Astrocyte of the spinal cord (primary cell): ENCODE measurements around the gene TCHHL1.

Source experiments
- DNase-seq: peaks from one replicate; pipeline ENCODE4 v3.0.0; 2011; ENCODE audit warnings: low read depth, low spot score
- H3K4me3 ChIP-seq: 2 replicates; pipeline ENCODE4 v1.5.1; 2011; ENCODE audit warnings: low read depth, mild to moderate bottlenecking, low read length, moderate library complexity
- in situ Hi-C: cut with HindIII; loops from 2 replicates; pipeline ENCODE4 v1.10.0; 2017; ENCODE audit warnings: low sequenced_read_pairs
- TF ChIP-seq, protein P1 (sequence below): IDR thresholded peaks from 2 replicates; pipeline ENCODE4 v1.5.1; 2012; ENCODE audit warnings: low read depth, mild to moderate bottlenecking, low read length, inconsistent platforms

The TCHHL1 gene

GRCh38 chr1:152042030-152042429 lies 46.8 kb downstream of the TCHHL1 start:
- in situ Hi-C loops, result no loop called here
- no peak overlapping the region for H3K4me3 ChIP-seq
- TF ChIP-seq, protein P1, sequence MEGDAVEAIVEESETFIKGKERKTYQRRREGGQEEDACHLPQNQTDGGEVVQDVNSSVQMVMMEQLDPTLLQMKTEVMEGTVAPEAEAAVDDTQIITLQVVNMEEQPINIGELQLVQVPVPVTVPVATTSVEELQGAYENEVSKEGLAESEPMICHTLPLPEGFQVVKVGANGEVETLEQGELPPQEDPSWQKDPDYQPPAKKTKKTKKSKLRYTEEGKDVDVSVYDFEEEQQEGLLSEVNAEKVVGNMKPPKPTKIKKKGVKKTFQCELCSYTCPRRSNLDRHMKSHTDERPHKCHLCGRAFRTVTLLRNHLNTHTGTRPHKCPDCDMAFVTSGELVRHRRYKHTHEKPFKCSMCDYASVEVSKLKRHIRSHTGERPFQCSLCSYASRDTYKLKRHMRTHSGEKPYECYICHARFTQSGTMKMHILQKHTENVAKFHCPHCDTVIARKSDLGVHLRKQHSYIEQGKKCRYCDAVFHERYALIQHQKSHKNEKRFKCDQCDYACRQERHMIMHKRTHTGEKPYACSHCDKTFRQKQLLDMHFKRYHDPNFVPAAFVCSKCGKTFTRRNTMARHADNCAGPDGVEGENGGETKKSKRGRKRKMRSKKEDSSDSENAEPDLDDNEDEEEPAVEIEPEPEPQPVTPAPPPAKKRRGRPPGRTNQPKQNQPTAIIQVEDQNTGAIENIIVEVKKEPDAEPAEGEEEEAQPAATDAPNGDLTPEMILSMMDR, result no peak
- no peak for DNase-seq

DNA sequence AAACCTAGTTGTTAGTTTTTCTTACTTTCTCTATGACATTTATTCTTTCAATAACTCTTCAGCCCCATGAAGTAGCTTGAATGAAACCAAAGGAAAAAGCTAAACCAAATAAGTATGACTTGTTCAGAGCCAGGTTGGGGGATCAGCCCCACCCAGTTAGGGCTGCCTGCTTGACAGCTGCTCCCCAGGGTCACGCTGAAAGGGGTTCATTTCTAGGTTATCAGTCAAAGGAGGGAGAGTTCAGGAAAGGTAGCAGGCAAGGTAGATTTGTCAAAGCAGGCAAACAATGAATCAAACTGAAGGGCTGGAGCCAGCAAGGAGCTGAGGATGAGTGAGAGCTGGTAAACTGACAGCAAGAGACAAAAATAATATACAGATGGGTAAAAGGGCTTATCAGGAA lies 49.0 kb downstream of the TCHHL1 start:
- in situ Hi-C loops, result no loop called here
- DNase-seq, result no peak
- H3K4me3 ChIP-seq, result no peak overlapping the region
- TF ChIP-seq, protein P1, result no peak

GRCh38 chr1:152039461-152039860 lies 49.4 kb downstream of the TCHHL1 start:
- H3K4me3 ChIP-seq, result no peak overlapping the region
- no peak for DNase-seq
- in situ Hi-C loops, result no loop called here
- TF ChIP-seq, protein P1, result no peak

DNA sequence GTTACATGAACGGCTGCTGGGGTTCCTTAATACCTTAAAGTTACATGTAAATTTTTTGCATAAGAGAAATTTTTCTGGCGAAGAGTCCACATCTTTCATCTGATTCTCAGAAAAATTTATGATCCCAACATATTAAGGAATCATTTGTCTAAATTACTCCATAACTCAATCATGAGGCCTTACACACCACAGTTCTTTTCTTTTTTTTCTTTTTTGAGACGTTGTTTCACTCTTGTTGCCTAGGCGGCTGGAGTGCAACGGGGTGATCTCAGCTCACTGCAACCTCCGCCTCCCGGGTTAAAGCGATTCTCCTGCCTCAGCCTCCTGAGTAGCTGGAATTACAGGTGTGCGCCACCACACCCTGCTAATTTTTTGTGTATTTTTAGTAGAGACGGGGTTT lies 50.0 kb downstream of the TCHHL1 start:
- no peak for DNase-seq
- TF ChIP-seq, protein P1, result no peak
- in situ Hi-C loops, result no loop called here
- H3K4me3 ChIP-seq, result no peak overlapping the region

- in situ Hi-C loops, result no loop called here
- TF ChIP-seq, protein P1, result no peak
- peak within 1 kb of the TSS; percentile 93 for H3K4me3 ChIP-seq
- DNase-seq, result peak; percentile 89
Measured at GRCh38 chr1:152036267-152037216, 52.3 kb downstream of the TCHHL1 start, which contains the start of gene S100A11. Gene S100A11 (minus strand): TSS chr1:152037004. CDS start chr1:152036915, 89 bp downstream.

DNA sequence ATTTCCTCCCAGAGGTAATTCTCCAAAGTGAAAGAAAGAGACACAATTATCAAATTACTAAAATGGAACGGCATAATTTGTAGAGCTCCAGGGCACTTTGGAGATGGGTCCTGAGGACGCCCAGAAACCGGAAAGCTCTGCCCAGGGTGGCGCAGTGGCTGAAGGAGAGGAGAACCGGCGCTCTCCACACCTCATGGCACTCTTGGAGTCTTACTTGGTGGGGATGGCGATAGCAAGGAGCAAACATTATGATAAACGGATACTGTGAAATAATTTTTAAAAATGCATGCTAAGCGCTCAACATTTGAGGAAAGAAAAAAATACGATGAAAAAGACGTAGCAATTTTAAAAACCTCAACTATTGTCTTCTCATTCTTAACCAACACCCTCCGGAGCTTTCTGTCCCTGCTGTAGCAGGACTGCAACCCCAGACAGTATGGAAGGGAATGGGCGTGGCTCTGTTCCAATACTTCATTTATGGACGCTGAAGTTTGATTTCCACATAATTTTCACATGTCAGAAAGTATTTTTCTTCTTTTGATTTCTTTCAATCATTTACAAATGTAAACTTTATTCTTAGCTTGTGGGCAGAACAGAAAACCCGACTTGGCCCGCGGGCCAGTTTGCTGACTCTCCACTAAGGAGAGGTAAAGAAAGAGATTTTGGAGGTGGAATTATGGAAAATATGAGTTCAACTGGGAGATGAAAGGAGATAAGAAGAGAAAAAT lies 53.2 kb downstream of the TCHHL1 start:
- peak; percentile 31 for DNase-seq
- H3K4me3 ChIP-seq, result peak overlapping the region; percentile 93
- in situ Hi-C loops, result no loop called here
- TF ChIP-seq, protein P1, result no peak
